NCI-H446 (cell line): Measurements from ENCODE around the gene SNX1.
A peak's percentile ranks its signal among the peaks of the same experiment; 100 is the strongest.
"Not testable (repeated sequence)": the region's sequence is repeated elsewhere in the genome, so short reads cannot be mapped to it uniquely, and the experiment has no call there.

Experiments used
- DNase-seq, 2 experiments: peaks; one replicate each; lab custom pipeline; 2025; lab: John Stamatoyannopoulos, UW

SNX1 gene

DNA sequence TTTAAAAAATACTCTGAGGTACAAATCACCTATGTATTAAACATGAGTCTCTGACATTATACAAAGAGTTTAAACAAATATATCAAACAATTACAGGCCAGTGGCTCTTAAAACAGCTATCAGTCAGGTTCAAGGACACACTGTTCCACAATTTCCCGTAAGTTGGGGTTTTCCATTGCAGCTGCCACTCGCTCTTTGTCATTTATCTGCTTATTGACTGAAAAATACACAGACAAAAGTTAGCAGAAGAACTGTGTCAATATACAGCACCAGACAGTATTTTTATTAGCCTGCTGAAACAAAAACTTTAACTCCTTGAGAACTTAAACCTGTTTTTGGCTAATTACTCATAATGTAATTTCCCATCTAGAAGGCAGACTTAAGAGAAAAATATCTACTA, 23.0 kb upstream of the SNX1 start:
- DNase-seq: no peak

DNA sequence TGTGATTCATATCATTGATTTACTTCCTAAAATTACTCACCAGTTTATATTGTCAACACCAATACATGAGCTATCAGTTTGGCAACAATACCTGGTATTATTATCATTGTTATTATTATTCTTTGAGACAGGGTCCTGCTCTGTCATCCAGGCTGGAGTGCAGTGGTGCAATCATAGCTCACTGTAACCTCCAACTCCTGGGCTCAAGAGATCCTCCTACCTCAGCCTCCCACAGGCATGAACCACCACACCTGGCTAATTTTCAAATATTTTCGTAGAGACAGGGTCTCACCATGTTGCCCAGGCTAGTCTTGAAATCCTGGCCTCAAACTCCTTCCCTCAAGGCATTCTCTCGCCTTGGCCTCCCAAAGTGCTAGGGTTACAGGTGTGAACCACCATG, 22.3 kb upstream of the SNX1 start:
- not testable (repeated sequence) for DNase-seq

DNA sequence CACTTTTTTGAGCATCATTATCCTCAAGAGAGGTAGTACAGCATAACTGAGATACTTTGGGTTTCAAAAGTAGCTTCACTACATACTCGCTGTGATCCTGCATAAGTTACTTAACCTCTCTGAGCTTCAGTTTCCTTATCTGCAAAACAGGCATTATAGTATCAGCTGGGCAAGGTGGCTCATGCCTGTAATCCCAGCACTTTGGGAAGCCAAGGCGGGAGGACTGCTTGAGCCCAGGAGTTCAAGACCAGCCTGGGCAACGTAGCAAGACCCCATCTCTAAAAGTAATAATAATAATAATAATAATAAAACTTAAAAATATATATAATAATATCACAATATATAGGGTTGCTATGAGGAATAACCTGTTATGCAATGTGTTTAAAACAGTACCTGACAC, 13.0 kb upstream of the SNX1 start:
- no peak for DNase-seq

DNA sequence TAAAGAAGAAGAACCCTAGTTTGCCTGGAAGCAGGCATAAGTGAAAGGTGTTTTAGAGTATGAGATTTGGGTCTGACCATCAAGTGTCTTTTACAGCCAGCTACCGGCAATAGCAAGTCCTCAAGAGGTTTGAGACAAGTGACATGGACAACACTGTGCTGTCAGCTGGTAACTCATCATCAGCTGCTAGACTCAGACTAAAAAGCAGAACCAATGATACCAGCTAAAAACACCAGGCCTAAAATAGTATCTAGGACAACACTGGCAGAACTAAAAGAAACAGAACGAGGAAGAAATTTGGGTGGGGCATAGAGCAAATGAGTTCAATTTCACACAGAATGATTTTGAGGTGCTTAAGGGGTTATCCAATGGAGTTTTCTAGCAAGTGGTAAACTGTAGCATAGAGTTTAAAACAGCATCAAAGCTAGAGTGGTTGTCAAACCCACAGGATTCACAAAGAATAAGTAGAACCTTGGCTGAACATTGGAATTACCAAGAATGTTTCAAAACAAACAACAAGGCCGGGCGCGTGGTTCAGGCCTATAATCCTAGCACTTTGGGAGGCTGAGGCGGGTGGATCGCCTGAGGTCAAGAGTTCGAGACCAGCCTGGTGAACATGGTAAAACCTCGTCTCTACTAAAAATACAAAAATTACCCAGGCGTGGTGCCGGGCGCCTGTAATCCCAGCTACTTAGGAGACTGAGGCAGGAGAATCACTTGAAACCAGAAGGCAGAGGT, 6.1 kb upstream of the SNX1 start:
- DNase-seq: no peak

DNA sequence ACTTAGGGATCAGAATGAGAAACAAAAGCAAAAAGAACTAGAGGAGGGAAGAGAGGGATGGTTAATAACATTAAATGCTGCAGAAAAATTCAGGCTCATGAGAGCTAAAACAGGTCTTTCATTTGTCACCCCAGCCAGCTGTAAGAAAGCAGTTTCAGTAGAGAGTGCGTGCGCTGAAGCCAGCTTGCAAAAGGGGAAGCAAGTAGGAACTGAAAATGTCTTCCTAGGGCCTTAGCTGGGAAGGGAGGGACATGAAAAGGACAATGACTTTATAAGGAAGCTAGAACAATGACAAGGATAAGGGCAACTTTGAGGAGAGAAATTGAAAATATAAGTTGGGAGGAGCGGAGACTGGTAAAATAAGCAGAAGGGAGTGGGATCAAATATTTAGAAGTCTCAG, 5.3 kb upstream of the SNX1 start:
- no peak for DNase-seq

DNA sequence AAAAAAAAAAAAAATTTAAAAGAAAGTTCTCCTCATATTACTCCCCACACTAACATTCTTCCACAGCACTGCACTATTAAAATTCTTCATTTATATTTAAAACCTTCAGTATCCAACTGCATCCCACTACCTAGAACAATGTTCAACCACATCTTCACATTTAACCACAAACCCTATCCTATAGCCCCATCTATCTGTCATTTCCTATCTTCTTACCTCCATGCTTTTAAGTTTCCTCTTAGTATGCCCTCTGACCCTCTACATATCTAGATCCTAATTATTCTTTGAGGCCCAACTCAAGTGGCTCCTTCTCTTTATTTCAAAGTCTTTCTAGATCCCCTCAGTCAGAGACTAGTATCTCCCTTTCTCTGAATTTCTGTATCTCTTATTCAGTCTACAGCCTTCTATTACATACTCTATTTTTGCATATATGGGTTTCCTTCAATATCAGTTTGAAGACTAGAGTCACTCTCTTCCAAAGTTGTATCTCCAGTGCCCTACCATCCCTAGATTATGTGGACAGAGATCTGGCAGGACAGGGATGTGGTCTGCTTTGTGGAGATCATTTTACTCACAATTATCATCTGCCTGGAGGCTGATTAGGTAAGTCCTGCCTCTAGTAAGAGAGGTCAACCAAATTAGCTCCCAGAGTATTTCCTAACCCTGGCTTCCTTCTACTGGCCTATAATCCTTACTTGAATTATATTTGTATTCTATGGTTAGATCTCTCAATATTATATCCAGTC, 3.5 kb upstream of the SNX1 start:
- DNase-seq: no peak

DNA sequence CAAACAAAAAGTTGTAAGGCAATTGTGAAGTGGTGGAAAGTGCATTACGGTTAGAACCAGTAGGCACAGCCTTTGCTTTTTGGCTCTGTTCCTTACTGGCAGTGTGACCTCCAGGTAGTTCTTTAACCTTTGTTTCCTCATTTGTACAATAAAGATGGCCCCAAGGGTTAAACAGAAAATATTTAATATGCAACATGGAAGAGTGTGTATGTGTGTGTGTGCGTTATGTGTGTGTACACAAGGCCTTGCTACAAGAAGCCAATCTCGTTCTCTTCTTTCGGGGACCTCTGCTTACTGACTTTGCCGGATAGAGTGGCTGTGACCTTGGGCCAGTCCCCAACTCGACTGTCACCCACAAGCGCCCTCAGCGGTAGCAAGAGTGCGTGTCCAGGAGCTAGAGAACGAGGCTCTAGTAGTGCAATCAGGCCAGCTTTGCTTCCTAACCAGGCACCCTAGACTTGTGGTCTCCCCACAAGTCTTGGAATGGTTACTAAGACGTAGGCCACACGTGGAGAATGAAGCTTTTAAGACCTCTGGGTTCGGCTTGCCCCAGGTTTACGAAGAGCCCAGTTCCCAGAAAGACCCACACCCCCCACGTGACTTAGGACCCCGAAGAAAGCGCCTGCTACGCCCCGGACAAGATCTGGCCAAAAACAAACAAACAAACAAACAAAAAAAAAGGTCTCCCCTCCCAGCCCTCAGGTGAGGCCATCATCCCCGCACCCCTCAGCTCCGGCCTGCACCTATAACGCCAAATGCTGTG, 2.7 kb upstream of the SNX1 start:
- peak in 1 of 2 experiments; percentile 35 for DNase-seq

DNA sequence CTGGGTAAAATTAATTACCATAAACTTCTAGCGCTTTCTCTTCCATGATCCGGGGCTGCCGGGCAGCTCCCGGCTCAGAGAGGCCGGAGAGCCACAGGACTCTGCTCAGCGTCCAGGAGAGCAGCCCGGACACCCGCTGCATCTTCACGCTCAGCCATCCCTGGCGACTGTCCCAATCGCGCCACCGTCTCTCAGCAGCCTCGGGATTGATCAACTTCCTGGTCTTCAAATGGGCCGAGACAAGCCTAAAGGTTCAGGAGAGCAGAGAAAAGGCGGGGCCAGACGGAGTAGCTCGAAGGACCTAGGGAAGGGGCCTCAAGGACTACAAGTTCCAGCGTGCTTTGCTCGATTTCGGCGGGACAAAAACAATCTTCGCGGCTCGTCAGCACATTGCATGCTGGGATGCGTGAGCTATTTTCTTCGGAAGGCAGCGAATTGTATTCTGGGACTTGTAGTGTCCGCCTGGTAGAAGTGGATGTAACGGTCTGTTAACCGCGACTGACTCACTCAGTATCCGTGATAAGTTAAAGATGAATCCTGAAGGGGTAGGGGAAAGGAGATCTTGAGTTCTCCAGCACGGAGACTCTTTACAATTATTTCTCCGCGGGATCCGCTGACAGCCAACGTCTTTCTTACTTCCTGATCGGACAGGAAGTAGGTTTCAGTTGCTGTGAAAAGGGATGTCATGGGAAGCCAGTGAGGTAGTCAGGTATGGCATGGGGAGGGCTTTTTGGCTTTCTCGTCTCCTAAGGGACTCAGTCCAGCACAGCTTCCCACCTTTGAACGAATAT, 2.0 kb upstream of the SNX1 start, which contains the start of gene CIAO2A:
CIAO2A (minus strand) TSS at position 212 of the 791 bp plus-strand sequence; CDS start at position 142, 70 bp downstream.
- DNase-seq: peak; percentile 93 to 96

DNA sequence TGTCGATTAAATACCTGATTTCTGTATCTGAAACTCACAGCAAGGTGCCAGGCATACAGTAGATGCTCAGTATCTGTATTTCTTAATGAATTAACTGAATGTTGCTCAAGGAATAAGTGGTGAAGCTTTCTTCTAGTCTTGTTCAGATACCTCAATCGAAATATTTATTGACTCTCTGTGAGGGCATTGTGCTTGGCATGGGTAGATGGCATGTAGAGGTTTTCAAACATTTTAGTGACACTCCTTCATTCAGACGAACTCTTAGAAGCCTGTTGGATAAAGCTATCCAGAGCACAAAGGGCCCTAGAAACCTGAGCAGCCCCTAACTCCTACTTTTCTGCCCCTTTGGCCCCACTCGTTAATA, 369 bp upstream of the SNX1 start:
- DNase-seq: no peak

DNA sequence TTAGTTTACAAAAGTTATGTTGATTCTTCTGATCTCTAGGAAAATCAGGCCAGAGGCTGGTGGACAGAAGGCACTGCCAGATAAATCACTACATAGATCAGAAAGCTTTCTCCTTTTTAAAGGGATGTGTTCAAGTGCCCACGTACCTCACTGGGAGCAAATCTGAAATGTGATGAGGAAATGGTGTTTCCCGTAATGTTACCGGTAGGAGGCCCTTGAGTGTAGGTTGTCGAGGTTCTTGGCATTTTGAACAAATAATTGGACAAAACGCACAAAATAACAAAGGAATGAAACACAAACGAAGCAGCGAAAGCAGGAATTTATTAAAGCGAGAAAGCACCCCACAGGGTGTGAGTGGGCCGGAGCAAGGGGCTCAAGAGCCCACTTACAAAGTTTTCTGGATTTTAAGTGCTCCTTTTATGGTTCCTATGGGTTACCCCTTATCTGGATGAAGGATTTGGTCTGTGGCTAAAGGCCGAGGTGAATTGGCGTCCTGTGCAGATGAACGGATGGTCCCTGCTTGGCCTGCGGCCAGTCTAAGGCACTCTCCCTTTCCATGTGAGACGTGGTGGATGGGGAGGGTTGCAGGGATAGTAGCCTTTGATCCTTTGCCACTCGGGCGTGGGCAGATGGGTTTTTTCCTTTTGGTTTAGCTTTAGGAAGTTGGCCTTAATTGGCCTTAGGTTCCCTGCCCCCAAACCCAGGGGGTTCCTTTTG, 1.0 kb downstream of the SNX1 start:
- DNase-seq: peak in 1 of 2 experiments; percentile 3

DNA sequence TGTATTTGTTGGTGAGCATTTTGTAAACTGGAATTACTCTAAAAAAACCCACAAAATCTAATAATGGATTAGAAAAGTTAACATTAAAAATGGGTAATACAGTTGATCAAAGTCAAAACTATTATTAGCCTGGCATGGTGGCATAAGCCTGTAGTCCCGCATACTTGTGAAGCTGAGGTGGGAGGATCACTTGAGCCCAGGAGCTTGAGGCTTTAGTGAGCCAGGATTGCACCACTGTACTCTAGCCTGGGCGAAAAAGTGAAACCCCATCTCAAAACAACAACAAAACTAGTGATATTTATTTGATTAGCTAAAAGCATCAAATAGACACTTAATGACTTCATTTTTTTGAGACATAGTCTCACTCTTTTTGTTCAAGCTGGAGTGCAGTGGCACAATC, 3.6 kb downstream of the SNX1 start:
- no peak for DNase-seq

DNA sequence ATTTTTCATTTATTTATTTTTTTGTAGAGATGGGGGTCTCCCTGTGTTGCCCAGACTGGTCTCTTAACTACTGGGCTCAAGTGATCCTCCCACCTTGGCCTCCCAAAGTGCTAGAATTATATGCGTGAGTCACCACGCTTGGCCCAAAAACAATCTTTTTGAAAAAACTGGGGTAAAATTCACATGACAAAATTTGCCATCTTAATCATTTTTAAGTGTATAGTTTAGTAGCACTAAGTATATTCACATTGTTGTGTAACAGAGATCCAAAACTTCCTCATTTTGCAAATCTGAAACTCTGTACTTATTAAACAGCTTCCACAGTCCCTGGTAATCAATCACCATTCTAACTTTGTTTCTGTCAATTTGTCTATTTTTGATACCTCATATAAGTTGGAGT, 5.2 kb downstream of the SNX1 start:
- DNase-seq: no peak

DNA sequence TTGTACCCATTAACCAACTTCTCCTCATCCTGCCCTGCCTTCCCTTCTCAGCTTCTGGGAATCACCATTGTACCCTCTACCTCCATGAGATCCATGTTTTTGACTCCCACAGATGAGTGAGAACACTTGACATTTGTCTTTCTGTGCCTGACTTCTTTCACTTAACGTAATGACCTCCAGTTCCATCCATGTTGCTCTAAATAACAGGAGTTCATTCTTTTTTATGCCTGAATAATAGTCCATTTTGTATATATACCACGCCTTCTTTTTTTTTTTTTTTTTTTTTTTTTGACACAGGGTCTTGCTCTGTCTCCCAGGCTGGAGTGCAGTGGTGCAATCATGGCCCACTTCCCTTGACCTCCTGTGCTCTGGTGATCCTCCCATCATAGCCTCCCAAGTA, 6.7 kb downstream of the SNX1 start:
- DNase-seq: no peak

DNA sequence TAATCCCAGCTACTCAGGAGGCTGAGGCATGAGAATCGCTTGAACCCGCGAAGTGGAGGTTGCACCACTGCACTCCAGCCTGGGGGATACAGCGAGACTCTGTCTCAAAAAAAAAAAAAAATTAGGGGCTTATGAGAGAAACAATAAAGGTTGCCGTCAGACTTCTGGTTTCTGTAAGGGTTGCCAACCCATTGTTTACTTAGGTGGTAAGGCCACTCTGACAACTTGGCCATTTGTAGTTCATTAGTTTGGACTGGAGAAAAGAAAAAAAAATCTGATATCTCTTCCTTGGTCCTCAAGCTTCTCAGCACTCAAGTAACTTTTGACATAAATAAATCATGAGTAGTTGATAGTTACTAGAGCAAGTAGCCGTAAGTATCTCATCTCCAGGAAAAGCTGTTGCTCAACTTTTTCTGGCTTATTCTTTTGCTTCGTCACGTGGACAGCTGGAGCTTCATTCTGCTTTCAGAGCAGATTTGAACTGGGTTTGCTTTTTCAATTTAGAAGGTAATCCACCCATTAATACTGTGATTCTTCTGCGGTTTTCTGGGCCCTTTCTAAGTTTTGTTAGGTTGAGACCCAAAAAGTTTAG, 9.4 kb downstream of the SNX1 start:
- DNase-seq: no peak

DNA sequence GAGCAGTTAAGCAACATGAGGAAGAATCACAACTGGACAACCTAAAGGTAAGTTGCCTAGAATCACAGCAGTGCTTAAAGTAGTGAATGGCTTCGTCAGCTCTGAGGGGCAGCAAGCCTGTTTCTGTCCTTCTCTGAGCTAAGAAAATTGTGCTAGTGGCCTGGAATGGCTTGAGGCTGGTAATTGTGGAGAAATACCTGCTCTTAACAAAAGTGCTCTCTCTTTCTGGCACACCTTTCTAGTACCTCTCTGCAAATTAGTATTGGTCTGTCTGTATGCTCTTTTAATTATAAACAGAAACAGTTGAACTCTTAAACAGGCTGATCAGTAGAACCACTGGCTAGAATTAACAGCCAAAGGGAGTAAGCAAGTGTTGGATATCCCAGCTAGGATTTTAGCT, 11.6 kb downstream of the SNX1 start:
- no peak for DNase-seq

DNA sequence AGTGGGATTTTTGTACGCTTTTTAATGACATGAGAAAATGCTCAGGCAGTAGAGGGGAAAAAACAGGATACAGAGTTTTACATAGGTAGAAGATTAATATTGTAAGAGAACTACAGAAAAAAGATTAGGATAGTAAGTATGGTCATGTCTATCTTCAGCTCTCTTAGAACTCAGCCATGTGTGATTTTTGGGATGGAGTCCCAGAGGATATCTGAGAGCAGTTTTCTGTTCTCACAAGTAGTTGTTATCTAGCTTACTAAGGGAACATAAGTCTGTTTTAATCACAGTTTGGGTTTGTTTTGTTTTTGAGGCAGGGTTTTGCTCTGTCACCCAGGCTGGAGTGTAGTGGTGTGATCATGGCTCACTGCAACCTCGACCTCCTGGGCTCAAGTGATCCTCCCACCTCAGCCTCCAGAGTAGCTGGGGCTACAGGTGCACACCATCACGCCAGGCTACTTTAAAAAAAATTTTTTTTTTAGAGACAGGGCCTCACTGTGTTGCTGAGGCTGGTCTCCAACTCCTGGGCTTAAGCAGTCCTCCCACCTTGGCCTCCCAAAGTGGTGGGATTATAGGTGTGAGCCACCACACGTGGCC, 14.4 kb downstream of the SNX1 start:
- DNase-seq: not testable (repeated sequence)

DNA sequence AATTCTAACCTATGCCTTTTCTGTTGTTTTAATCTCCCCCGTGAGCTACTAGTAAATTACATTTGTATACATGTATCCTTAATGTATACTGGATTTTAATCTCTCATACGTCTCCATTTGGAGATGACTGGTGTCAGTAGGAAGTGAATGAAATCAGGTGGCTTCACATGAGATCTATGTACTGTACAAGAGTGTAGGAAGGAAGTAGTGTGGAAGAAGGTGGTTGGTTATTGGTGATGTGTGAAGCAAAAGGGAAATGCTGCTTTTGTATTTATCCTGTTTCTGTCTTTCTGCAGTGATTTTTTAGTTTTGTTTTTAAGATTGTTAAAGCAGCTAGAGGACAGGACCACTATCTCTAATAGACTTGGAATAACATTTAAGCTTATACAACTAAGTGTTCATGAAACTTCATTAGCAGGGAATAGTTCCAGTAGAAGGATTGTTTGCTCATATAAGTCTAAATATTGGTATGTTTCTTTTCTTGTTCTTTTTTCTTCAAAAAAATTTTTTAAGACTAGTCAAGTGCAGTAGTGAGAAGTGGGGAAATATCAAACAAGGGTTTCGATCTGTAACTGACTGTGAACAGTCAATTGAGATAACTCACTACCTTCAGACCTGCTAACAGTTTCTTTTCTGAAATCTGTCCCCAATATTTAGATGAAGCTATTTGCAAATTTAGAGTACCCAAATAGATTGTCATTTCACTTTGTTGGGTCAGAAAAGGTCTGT, 15.3 kb downstream of the SNX1 start:
- no peak for DNase-seq

DNA sequence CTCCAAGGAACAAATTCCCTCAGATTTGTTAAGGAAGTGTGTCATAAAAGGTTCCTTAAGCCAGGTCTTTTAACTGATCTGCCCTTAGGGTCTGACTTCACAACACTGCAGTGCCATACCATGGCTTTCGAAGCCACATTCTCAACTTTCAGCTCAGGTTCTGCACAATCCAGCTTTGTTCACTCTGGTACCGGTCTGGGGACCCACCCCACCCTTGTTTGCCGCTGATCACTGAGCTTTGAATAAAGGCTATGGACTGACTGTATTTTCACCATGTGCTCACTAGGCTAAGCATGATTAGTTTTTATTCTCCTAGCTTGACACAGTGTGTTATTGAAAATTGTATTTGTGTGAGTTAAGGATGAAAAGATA, 15.9 kb downstream of the SNX1 start:
- no peak for DNase-seq

DNA sequence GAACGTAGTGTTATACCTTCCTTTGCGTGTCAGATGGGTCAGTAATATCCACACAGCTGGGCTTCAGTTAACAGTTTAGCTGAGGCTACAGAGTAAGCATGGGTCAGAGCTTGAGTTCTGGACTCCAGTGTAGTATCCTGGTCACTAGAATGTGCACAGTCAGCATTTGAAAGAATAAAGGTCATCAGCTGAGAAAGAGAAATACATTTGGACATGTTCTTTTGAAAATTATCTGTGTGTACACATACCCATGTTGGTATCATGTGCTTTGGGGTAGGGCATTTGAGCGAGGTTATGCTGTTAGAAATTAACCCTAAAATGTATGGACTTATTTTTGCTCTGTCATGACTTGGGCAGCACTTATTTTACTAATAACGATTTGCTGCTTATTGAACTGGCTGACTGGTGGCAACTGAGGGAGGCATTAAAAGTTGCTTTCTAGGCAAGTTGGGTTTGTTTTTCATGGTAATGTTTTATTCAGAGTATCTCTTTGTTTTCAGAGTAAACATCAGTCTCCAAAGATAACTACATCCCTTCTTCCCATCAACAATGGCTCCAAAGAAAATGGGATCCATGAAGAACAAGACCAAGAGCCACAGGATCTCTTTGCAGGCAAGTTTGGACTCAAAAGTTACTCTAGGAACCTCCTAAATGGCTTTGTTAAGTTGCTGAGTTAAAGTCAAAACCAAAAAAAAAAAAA, 16.4 kb downstream of the SNX1 start:
- DNase-seq: no peak
